ENCODE results near the gene TRAPPC10.

TRAPPC10 gene

DNA sequence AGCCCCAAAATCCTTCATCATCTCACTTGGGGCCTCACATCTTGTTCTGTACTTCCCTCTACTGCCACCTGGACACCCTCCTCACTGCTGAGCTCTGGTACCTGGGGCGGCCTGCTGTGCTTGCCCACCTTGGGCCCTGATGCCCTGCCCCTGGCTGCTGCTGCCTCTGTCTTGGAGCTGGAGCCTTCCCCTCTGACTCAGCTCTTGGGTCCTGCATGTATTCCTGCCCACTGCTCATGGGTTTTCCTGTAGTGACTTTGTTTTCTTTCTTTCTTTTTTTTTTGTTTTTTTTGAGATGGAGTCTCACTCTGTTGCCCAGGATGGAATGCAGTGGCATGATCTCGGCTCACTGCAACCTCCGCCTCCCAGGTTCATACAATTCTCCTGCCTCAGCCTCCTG, 37.5 kb downstream of the TRAPPC10 start:
- no peak for TF ChIP-seq ZNF274 (IDR thresholded peaks at IDR 0.05; ENCODE audit: low read depth, low read length)
- no peak overlapping the region for H3K4me3 ChIP-seq (ENCODE audit: low read length)

DNA sequence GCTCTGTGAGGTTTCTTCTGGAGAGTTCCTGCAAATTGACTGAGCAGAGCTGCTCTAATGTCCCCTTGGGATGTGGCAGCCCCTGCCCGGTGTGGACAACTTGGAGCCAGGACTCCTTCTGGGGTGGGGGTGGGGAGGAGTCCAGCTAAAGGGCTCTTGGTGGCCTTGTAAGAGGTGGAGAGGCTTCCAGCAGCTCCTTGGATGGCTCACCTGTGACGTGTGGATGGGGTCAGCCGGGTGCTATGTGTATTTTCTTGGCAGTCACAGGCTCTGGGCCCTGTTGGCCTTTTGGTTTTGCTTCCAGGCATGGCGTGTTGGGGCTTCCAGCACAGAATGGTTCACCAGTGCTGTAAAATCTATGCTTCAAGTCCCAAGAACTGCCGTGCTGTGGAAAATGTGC, 38.2 kb downstream of the TRAPPC10 start:
- no peak overlapping the region for H3K4me3 ChIP-seq (ENCODE audit: low read length)
- no peak for TF ChIP-seq ZNF274 (IDR thresholded peaks at IDR 0.05; ENCODE audit: low read depth, low read length)

DNA sequence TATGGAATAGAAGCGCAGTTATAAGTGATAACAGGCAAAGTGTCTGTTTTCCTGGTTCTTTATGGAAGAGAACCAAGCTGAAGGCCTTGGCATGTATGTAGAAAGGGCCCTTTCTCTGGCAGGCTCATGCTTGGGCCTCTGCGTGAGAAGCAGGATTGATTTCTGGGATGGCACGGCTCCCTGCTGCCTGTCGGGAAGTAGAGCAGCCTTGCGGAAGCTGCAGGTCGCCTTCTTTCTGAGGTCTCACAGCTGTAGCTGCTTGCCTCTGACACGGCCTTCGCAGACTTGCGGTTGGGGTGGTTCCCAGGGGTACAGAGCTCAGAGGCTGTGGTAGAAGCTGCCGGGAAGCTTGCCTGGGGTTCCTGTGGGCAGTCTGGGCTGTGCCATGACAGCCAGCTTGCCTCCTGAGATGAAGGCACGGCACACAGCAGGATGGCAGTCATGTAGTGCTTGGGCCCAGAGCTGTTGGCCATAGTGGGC, 39.4 kb downstream of the TRAPPC10 start:
- no peak overlapping the region for H3K4me3 ChIP-seq (ENCODE audit: low read length)
- no peak for TF ChIP-seq ZNF274 (IDR thresholded peaks at IDR 0.05; ENCODE audit: low read depth, low read length)

DNA sequence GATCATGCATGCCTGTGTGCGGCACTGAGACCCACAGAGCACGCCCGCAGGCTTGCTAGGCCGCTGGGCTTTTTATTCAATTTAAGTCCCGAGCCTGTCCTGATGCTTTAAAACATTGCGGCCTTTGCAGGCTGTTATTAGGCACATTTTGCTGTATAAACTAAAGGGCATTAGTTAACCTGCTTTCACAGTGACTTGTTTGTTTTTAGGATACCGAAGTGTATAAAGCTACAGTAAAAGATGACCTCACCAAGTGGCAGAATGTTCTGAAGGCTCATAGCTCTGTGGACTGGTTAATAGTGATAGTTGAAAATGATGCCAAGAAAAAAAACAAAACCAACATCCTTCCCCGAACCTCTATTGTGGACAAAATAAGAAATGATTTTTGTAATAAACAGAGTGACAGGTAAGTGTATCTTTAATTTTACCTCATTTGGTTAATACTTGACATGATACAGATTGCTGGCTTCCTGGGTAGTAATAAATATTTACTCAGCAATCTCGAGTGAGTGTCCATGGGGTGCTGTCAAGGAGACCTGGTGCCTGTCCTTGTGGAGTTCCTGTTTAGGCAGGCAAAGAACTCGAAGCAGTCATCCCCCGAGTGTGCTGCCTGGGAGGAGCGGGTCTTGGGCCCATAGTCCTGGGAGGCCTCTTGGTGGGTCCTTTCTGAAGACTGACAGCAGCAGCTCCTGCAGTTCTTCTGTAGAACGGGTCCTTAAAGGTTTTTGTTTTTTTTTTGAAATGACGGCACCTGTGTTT, 40.1 kb downstream of the TRAPPC10 start:
- TF ChIP-seq ZNF274 (IDR thresholded peaks at IDR 0.05; ENCODE audit: low read depth, low read length): no peak

DNA sequence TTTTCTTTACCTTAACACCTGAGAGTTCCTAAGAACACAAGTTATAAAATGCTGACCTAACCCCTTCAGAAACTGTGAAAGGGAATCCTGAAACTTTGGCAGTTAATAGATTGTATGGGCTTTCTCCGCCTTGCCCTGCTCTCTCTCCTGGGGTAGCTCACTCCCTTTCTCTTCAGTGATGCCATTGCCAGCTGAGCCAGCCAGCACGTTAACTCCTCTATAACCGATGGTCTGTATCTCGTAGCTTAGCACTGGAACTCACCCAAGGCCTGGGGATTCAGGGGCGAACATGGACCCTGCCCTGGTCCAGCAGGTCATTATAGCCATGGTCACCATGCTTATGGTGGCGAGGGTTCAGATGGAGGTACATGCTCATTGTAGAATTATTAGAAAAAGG, 40.7 kb downstream of the TRAPPC10 start:
- H3K4me3 ChIP-seq (ENCODE audit: low read length): no peak overlapping the region
- no peak for TF ChIP-seq ZNF274 (IDR thresholded peaks at IDR 0.05; ENCODE audit: low read depth, low read length)

More for the DNA sequence above, 40.1 kb downstream of the TRAPPC10 start:
- H3K4me3 ChIP-seq (ENCODE audit: low read length): no peak overlapping the region

DNA sequence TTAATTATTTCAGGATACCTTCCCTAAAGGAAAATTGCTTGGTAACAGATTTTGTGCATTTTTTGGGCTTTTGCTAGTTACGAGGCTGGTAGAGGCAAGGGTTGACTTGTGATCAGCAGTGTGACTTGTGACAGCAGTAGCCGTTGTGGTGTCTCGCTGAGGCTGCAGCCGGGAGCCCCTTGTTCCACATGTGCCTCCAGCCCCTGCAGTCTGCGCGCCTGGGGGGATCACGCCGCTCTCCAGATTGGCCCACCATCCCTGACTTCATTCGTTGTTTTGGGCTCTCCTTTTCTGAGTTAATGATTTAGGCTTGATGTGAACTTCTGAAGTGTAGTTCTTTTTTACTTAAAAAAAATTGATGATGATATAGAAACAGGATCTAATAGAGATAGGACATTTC, 41.5 kb downstream of the TRAPPC10 start:
- H3K4me3 ChIP-seq (ENCODE audit: low read length): no peak overlapping the region
- TF ChIP-seq ZNF274 (IDR thresholded peaks at IDR 0.05; ENCODE audit: low read depth, low read length): no peak

DNA sequence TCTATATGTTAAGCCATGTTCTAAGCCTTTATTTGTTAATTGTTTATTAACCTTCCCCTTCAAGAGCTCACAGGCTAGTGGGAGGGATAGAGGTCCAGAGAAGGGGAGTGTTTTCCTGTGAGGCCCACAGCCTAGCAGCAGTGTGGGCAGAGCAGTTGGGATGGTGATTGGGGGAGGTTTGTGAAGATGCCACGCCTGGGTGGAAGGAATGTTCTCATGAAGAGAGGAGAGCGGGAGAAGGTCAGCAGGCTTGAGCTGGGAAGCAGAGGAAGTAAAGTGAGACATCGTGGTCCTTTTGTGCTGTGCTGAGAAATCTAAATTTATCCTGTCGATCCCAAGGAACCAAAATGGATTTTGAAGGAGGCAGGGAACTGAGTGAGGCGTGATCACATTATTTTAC, 42.6 kb downstream of the TRAPPC10 start:
- H3K4me3 ChIP-seq (ENCODE audit: low read length): no peak overlapping the region
- TF ChIP-seq ZNF274 (IDR thresholded peaks at IDR 0.05; ENCODE audit: low read depth, low read length): no peak

DNA sequence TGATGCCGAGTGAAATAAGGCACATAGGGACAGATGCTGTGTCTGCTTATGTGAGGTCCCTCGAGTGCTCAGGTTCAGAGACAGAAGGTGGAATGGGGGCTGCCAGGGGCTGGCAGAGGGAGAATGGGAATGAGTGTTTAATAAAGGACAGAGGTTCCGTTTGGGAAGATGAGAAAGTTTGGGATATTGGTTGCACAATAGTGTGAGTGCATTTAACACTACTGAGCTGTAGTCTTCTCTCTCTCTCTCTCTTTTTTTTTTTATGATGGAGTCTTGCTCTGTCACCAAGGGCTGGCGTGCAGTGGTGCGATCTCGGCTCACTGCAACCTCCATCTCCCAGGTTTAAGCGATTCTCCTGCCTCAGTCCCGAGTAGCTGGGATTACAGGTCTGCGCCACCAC, 44.9 kb downstream of the TRAPPC10 start:
- H3K4me3 ChIP-seq (ENCODE audit: low read length): no peak overlapping the region
- TF ChIP-seq ZNF274 (IDR thresholded peaks at IDR 0.05; ENCODE audit: low read depth, low read length): no peak

DNA sequence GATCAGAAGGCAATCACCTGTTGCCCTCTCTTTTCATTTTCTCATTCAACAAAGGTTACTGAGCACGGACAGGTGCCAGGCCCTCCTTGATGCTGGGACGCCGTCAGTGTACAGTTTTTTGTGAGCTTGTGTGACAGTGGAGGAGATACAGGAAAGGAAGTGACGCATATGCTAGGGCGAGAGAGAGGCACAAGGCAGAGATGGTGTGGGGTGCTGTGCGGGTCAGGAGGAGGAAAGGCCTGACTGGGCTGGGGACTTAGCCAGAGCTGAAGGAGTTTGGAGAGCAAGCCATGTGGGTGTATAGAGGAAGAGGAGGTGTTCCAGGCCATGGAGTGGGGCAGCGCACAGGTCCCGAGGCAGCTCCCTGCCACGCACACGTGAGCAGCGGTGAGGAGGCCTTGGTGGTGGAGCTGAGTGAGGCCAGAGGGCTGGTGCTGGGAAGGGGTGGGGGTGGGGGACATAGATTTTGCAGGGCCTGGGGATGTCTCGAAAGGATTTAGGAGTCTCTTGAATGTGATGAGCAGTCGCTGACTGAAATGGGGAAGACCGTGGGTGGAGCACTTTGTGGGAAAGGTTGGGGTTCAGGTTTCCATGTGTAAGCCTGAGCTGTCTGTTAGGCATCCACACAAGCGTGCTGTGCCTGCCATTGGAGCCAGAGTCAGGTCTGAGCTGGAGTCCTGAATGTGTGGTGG, 46.0 kb downstream of the TRAPPC10 start:
- TF ChIP-seq ZNF274 (IDR thresholded peaks at IDR 0.05; ENCODE audit: low read depth, low read length): no peak
- no peak overlapping the region for H3K4me3 ChIP-seq (ENCODE audit: low read length)

DNA sequence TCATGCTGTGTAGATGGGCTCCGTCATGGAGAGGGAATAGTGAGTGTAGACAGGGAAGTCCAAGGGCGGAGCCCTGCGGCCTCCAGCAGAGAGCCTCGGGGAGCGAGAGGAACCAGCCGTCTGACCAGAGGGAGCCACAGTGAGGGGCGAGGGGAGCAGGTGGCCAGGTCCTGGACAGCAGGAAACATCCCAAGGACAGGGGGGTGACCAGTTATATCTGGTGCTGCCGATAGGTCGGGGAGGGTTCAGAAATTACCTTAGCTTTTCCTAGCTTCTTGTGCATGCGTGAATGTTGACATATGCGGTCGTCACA, 46.5 kb downstream of the TRAPPC10 start:
- TF ChIP-seq ZNF274 (IDR thresholded peaks at IDR 0.05; ENCODE audit: low read depth, low read length): no peak
- no peak overlapping the region for H3K4me3 ChIP-seq (ENCODE audit: low read length)

DNA sequence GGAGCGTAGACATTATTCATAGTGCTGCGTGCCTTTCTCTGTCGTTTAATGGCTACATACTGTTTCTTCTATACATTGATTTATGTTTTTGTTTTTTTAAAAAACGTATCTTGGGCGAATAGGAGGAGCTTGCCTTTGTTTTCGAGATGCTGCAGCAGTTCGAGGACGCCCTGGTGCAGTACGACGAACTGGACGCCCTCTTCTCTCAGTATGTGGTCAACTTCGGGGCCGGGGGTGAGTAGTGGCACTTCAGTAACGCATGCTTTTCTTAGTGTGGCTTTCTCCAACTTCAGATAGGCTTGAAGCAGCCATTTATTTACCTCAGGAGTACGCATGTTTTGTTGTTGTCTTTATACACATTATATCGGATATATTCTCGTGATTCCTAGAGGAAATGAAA, 46.9 kb downstream of the TRAPPC10 start:
- H3K4me3 ChIP-seq (ENCODE audit: low read length): no peak overlapping the region

DNA sequence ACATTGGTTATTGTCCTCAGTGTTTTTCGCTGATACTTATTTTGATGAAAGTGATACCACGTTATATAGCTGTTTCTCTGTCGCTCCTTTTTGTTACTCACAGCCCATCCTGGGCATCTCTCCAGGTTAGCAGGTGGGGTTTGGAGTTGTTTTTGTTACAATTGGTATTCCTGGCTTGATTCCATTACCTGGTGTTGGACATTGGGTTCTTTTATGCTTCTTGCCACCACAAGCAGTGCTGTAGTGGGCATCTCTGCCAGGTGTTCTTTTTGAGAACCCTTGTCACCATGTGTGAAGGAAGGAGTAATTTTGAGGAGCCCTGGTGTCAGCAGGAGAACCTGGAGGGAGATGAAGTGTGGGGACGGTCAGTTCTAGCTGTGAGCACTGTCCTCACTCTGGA, 47.6 kb downstream of the TRAPPC10 start:
- TF ChIP-seq ZNF274 (IDR thresholded peaks at IDR 0.05; ENCODE audit: low read depth, low read length): no peak

More for the DNA sequence above, 46.9 kb downstream of the TRAPPC10 start:
- no peak for TF ChIP-seq ZNF274 (IDR thresholded peaks at IDR 0.05; ENCODE audit: low read depth, low read length)

DNA sequence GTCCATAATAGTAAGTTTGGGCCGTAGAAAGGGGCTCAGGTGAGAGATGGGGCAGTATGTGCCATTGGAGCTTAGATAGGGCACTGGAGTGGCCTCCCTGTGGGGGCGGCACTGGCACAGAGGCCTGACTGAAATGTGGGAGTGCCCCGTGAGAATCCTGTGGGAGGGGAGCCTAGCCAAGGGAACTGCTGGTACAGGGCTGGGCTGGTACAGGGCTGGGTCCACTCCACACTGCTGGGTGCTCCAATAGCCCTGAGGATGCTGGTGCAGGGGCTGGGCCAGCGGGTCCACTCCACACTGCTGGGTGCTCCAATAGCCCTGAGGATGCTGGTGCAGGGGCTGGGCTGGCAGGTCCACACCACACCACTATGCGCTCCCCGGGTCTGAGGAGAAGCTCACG, 50.3 kb downstream of the TRAPPC10 start:
- no peak for TF ChIP-seq ZNF274 (IDR thresholded peaks at IDR 0.05; ENCODE audit: low read depth, low read length)
- no peak overlapping the region for H3K4me3 ChIP-seq (ENCODE audit: low read length)

More for the DNA sequence above, 47.6 kb downstream of the TRAPPC10 start:
- no peak overlapping the region for H3K4me3 ChIP-seq (ENCODE audit: low read length)

DNA sequence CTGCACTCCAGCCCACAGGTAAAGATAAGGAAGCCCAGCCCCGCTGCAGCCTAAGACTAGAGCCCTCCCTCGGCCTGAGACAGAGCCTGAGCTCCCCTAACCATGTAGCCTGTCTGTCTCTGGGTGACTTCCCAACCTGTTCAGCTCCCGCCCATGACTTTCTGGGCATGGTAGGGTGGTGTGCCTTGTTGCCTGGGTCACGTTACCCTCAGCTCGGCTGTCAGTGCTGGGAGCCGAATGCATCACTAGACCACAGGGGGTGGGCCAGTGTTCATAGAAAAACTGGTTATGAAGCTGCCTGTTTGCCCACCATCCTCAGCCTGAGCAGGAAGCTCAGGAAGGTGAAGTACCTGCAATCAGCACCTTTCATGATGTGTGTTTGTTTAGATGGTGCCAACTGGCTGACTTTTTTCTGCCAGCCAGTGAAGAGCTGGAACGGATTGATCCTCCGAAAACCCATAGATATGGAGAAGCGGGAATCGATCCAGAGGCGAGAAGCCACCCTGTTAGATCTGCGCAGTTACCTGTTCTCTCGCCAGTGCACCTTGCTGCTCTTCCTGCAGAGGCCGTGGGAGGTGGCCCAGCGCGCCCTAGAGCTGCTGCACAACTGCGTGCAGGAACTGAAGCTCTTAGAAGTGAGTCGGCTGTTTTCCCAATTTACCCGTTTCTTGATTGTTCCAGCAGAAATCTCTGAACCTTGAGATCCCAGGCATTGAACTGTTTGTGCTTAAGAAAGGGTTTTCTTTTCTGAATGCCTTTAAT, 51.2 kb downstream of the TRAPPC10 start:
- no peak for TF ChIP-seq ZNF274 (IDR thresholded peaks at IDR 0.05; ENCODE audit: low read depth, low read length)
- no peak overlapping the region for H3K4me3 ChIP-seq (ENCODE audit: low read length)
